Measurements from ENCODE around the gene HOMER3.

The HOMER3 gene

GRCh38 chr19:18900700-18901481, 40.1 kb downstream of the HOMER3 start:
- no peak for DNase-seq

GRCh38 chr19:18899624-18900560, 41.1 kb downstream of the HOMER3 start:
- DNase-seq: no peak

- no peak for DNase-seq
These were observed 42.2 kb downstream of the HOMER3 start for GRCh38 chr19:18898607-18899408.

- no peak for DNase-seq
These were observed 42.9 kb downstream of the HOMER3 start for GRCh38 chr19:18898081-18898606.

GRCh38 chr19:18897094-18898029, 43.7 kb downstream of the HOMER3 start:
- no peak for DNase-seq

- DNase-seq: peak; percentile 41
These were observed 44.6 kb downstream of the HOMER3 start for GRCh38 chr19:18896421-18896841.

GRCh38 chr19:18895824-18896341, 45.1 kb downstream of the HOMER3 start, which contains the start of gene CERS1:
Gene CERS1 (minus strand): TSS chr19:18896158. CDS start chr19:18896072, 86 bp downstream.
- peak; percentile 37 for DNase-seq

- peak; percentile 50 for DNase-seq
These were observed 45.8 kb downstream of the HOMER3 start for GRCh38 chr19:18895038-18895823.

- peak; percentile 47 for DNase-seq
These were observed 46.6 kb downstream of the HOMER3 start for GRCh38 chr19:18894254-18895037.

GRCh38 chr19:18893587-18894253, 47.3 kb downstream of the HOMER3 start:
- DNase-seq: no peak

- DNase-seq: no peak
These were observed 50.9 kb downstream of the HOMER3 start for GRCh38 chr19:18889949-18890745.

GRCh38 chr19:18886972-18887371, 54.0 kb downstream of the HOMER3 start:
- DNase-seq: no peak

GRCh38 chr19:18883526-18884304, 57.3 kb downstream of the HOMER3 start:
- DNase-seq: peak; percentile 67

- no peak for DNase-seq
These were observed 59.5 kb downstream of the HOMER3 start for GRCh38 chr19:18881491-18881890.

- peak; percentile 78 for DNase-seq
These were observed 61.2 kb downstream of the HOMER3 start for GRCh38 chr19:18879579-18880373.

Measured in RPMI8226 (cell line).